COLO829 (cell line): ENCODE measurements around the gene ACOT7.
A peak's percentile ranks its signal among the peaks of the same experiment; 100 is the strongest.

ENCODE experiments used
- DNase-seq: peaks from one replicate; pipeline ENCODE4 v3.0.0; 2012; ENCODE audit warnings: low spot score

Gene ACOT7

DNA sequence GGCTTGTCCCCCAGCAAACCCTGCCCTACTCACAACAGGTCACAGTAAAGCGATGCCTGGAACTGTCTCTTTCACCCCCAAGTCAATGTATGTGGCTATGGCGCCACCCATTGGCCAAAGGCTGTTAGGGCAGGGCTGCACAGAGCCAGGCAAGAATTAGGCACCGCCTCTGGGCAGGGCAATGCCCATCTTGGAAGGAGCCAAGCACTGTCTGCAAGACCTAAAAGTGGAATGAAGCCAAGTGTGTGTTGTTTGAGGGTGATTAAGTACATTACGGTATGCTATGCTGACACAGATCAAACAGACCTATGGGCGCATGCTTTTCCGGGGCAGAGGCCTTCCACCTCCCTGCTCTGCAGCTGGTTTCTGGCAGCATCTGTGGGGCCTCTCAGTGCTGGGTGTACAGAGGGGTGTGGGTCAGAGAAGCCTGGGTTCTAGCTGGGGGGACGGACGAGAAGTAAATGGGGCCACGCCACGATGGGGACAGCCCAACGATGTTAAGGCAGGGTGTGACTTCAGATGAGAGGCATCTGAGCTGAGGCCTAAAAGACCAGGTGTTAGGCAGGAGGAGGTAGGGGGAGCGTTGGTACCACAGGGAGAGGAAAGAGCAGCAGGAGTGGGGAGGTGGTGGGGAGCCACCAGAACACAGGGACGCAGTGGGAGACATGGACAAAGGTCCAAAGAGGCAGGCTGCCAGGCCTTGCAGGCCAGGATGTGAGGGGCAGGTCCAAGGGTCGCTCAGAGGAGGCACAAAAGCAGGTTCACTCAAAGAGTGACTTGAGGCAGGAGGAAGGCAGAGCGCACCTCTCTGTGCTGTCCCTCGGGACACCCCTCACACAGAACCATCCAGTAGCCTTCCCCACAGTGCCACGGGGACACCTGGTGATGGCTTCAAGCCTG lies 49.8 kb downstream of the ACOT7 start:
- peak; percentile 70 for DNase-seq

DNA sequence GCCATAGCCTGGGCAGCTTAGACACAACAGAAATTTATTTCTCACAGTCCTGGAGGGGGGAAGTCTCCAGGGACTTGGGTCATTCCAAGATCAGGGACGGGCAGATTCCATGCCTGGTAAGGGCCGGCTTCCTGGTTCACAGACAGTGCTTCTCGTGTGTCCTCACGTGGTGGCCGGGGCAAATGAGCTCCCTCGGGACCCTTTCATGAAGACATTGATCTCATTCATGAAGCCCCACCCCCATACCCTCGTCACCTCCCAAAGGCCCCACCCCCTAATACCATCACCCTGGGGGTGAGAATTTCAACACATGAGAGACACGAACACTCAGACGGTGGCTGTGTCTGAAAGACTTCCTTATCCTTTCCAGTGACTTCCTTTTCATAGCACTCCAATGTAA lies 51.5 kb downstream of the ACOT7 start:
- peak; percentile 84 for DNase-seq

DNA sequence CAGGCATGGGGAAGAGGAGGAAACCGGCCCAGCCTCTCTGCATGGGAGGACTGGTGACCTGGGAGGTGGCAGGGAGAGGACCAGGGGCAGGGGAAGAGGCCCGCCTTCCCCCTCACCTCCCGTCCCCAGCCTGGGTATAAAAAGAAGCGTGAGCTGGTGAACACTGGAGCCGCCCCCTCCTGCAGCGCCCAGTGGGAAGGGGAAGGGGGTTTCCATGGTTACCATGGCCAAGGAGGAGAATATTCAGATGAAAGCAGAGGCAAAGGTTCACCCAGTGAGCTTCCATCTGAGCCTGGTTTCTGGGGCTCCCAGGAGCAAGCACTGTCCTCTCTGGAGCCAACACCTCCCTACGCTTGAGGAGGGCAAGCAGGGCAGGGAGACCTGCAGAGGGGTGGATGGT lies 54.9 kb downstream of the ACOT7 start:
- no peak for DNase-seq

DNA sequence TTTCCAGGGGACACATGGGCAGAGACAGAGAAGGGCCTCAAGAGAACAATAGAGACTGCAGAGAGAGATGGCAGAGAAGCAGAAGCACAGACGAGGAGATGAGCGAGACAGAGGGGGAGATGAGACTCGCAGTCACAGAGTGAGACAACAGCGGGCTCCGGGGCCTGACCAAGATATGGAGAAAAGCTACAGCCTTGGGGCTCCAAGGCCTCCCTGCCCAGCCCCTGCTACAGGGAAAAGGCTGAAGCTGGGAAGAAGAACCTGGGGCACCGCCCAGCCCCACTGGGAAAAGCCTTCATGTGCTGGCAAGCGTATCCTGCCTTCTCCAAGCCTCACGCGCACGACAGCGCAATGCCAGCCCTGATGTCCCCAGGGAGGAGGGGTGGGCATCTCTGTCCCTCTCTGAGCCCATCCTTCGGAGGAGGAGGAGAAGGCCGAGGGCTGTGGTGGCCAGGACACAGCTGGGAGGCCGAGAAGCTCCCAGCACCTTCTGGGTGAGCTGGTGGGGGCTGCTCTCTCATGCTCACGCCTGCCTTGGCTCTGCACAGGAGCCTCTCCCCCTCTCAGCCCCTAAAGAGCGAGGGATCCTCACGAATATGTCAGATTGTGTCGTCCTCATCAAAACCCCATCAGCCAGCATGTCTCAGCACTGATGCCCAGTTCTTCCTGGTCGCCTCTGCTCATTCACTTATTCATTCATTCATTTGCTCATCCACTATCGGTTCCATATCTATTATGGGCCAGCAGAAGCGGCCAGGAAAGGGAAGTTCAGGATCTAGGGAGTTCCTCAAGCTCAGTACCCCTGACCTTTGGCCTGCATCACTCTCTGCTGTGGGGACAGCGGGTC lies 56.6 kb downstream of the ACOT7 start:
- no peak for DNase-seq

DNA sequence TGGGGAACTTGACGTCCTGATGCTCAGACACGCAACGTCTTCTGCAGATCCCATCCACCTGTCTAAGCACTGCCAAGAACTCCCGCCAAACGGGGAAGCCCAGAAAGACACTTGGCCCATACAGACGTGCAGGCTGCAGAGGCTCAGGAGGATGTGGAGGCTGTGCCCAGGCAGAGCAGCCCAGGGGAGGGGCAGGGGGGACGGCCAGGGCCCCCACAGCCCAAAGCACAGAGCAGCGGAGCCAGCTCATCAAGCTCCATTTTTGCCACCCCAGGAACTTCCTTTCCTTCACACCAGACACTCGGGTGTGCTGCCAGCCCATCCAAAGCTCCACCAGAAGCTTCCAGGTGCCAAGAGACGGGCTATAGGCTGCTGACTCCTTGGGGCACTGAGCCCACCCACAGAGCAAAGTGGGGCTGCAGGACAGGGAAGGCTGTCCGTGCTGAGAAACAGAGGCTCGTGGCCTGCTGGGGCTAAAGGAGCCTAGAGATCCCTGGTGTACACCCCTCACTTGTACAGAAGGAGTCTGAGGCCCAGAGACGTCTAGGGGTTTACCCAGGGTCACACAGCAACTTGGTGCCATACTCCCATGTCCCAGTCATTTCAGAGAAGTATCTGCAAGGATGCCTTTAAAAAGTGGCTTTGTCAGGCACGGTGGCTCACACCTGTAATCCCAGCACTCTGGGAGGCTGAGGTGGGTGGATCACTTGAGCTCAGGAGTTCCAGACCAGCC lies 59.1 kb downstream of the ACOT7 start:
- DNase-seq, result no peak

DNA sequence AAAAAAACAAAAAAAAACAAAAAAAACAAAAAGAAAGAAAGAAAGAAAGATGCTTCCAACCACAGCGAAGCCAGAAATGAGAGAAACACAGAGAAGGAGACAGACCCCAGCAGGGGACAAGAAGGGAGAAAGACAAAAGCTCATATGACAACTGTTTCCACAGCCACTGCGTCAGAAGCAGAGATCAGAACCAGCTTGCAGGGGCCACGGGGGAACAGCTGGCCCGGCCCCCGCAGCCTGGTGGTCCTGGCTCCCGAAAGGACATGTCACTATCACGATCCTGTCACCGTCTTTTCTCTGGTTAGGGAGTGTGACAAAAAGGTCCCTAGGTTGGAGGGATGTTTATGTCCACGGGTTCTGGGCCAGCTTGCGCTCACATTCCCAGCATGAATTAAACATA lies 60.7 kb downstream of the ACOT7 start:
- DNase-seq, result no peak

DNA sequence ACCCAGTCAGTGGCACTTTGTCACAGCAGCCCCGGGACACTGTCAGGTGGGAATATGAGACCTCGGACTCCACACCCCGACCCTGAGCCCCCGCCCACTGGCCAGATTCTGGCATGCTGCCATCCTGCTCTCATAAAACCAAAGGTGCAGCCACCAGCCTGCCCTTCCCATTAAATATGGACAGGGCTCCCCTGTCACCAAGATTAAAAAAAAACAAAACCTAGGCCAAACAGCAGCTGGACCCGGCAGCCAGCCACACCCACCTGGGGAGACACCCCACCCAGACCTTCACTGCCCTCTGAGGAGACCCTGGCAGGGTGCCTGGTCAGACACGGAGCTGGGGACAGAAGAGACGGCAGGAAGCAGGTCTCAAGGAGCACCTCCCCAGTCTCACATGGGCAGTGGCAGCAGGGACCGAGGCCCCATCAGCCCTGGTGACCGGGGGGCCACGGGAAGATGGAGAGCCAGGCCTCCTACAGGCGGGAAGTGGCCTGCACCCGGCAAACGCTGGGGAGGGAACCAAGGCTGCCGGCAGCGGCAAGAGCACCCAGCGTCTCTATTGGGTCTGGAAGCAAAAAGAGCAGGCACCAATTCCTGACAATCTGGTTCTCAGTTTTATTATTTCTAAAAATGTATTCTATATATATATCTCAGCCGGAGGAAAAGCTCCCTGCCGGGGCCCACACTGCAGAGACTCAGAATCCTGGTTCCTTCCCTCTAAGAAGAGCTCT lies 61.9 kb downstream of the ACOT7 start:
- no peak for DNase-seq

DNA sequence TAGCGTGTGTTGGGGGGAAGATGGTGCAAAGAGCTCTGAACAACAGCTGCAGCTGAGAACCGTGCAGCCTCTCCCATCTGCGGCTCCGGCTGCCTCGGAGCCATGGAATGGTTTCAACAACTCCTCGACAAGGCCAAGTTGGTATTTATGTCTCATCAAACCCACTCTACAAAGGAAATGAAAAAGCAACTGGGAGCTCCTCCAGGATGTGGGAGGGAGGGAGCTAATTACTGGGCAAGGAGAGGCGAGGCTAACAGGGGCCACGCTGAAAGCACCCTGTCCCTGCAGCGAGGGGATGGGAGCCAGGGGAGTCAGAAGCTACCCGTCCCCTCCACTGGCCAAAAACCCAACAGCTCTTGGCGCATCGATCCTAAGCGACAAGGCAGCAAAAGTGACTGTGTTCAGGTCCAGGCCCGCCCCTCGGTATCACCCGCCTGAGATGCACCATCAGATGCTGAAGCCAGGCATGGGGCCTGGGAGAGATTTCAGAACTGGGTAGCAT lies 63.1 kb downstream of the ACOT7 start:
- no peak for DNase-seq

DNA sequence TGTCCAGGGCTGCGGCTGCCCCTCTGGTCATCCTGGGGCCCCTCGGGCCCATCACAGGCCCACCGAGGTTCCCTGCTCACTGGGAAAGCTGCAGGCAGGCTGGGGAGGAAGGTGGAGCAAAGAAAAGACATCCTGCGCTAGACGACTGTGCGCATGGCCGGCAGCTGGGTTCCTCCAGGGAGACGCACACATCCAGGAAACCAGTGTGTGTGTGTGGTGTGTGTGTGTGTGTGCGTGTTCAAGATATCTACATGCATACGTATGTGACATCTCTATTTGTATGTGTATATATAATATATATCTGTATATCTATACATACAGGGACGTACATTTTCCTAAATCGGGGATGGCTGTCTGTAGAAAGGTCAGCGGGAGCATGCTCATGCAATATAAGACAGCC lies 63.7 kb downstream of the ACOT7 start:
- no peak for DNase-seq

DNA sequence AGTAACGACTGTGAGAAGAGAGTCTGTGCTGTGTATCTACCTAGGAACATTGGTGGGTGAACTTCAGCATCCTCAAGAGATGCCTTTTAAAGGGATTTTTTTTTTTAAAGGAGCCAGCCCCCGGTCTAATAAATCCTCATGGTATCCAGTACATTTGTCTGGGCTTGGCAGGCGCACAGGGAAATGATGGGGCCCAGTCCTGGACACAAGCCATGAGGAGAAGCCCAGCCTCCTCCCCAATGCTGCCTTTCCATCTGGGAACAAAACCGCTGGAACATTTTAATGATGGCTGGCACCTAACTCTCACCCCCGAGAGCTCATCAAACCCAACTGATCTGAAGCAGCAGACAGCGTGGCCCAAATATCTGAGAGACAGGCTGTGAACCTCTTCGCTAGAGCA lies 64.2 kb downstream of the ACOT7 start:
- DNase-seq, result no peak

DNA sequence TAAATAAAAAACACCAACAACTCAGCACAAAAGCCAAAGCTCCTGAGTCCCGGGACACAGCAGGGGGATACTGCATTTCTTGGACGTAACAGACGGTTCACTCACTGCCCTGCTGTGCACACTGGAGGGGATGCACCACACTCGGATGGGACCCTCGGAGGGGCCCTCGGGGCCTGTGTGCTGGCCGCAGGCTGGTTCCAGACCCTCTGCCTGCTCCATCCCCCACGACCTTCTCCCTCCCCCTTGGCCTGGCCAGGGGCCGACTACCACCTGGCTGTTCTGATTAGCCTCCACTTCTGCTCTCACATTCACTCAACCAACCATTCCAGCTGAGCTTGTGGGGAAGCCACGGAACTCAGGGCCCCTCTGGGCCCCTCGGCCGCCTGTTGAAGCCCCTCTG lies 64.9 kb downstream of the ACOT7 start:
- DNase-seq, result no peak

DNA sequence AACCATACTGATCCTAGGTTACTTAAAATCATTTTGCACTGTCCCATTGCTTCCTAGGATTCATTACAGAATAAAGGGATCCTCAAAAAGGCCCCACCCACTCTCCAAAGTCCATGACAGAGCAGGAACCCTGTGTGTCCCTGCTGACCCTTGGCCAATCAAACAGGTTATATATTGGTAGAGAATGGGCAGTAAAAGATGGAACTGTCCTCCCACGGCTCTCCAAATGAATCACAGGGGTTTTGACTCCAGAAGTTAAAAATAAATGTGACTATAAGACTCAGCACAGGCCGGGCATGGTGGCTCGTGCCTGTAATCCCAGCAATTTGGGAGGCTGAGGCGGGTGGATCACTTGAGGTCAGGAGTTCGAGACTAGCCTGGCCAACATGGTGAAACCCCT lies 65.5 kb downstream of the ACOT7 start:
- DNase-seq, result no peak

DNA sequence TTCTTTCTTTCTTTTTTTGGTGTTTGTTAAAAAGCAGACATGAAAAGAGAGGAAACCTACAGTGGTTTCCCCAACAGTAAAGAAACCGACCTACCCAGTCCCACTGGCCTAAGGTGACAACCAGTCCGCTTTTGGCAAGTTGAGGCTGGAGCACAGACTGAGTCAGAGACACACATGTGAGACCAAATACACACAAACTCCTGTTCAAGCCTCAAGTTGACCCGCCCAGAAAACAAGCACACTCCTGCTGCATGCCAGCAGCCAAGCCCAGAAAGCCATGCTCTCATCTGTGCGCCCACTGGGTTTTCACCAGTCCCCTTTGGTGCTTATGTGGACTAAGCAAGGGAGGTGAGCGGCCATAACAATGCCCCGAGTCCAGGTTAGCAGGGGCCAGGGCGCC lies 68.1 kb downstream of the ACOT7 start:
- no peak for DNase-seq

DNA sequence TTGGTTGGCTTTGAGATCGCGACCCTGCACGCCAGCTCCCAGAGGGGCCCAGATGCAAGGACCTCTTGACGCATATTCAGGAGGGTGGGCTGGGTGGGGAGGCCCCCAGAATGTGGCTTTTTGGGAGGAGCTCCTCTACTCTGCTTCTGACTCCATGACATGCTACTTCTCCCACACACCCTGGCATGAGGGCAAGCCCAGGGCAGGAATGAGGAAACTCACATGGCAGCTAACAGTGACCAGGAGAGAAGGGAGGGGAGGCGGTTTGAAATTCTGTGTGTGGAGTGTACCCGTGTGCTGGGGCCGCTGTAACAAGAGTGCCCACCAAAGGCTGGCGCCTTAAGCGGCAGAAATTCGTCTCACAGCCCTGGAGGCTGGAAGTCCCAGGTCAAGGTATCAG lies 71.4 kb downstream of the ACOT7 start:
- no peak for DNase-seq

DNA sequence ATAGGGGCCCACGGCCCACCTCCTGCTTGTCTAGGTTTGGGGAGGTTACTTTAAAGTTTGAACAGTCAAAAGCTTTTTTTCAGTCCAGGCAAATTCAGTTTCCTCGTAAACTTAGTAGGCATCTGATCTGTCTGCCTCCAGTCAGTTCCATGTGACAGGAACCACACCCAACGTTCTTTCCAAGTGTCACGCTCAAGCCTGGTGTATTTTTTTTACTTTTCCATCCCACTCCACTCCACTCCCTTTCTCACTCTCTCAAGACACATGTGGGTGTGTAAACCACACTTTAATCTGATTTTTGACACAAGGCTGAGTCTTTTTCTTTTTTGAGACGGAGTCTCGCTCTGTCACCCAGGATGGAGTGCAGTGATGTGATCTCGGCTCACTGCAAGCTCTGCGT lies 72.4 kb downstream of the ACOT7 start:
- no peak for DNase-seq

DNA sequence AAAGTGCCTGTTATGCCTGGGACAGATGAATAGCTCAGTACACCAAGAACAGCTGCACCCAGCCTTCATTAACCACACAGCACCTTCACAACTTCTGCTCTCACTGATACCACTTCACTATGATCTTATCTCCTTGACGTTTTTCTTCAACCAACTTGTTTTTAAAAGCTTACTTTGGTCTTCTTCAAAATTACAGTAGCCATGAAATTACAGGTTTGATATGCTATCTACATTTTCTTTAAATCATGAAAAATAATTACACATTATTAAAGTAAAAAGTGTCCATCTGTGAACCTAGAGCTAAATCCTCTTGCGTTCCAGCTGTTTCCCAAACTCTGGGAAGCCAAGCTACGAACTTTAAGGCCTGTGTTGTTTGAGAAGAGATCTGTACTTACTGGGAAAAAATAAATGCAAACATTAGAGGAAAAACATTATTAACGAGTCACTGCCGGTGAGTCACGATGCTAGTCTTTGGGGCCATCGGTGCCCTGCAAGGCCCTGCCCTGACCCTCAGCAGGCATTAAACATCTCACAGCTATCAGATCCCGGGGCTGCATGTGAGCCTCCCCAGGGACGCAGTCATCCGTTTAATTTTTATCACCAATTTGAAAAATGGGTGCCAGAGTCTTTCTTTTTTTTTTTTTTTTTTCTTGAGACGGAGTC lies 76.3 kb downstream of the ACOT7 start:
- DNase-seq, result peak; percentile 7

DNA sequence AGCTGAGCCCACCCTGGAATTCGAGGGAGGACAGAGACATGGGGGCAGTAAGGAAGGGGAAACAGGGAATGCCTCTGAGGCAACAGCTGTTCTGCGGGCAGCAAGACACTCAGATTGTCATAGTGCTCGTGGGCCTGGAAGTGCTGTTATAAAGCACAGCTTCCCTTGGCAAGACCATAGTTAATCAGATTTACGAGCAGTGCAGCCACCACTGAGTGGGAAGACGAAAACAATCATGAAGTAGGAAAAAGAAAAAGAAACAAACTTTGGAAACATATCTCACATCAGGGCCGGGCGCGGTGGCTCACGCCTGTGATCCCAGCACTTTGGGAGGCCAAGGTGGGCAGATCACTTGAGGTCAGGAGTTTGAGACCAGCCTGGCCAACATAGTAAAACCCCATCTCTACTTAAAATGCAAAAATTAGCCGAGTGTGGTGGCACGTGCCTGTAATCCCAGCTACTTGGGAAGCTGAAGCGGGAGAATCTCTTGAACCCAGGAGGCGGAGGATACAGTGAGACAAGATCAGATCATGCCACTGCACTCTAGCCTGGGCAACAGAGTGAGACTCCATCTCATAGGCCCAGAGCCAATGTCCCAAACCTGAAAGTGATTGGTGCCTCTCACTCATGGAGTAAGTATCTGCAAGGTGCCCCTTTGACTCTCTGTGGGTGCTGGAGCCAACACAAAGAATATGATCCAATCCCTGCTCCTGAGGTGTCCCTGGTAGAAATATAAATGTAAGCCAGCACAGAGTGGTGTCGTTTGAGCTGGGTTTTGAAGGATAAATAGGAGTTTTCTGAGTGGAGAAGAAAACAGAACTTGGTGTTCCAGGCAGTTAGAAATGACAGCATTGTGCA lies 77.1 kb downstream of the ACOT7 start:
- DNase-seq, result no peak

DNA sequence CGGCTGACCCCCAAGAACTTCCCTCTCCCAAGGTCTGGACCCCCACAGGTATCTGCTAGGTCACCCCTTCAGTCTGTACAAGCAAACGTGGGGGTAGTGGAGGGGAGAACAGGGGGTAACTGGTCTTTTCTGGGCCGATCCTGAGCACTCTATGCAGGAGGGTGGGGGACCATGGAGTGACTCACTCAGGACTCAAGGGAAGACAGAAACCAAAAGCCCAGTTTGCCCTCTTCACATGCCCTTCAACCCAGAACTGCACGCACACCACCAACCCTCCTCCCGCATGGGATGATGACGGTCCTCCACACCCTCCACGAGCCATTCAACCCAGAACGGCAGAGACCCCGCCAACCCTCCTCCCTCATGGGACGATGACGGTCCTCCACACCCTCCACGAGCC lies 79.1 kb downstream of the ACOT7 start:
- no peak for DNase-seq

DNA sequence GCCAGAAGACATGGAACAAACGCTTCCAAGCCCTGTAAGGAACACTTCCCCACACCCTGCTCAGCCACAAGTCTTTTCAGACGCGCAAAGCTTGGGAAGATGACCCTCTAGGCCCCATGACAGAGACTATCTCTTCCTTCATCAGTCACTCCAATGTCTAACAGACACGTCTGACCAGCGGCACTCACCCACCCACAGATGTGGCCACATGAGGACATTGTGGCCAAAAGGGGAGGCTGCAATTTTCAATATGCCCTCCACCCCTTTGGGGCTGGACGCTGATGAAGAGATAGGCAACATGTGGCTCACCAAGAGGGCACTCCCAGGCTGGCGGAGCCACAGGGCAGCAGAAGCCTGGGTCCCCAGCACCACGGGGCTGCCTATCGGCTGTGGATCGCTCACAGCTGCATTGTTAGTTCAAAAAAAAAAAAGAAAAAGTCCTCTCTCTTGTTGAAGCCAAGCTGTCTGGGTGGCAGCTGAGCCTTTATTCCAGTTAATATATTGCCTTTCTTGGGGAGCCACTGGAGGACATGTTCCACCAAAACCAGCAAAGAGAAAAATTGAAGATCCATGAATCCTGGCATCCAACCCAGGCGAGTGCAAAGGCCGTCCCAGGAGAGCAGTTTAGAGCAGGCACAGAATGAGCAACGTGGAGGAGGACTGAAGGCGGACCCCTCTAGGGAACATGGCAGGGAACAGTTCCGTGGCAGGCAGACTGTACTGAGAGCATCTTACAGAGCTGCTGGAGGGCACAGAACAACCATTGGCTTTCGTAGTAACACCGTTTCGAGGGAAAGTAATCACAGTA lies 80.0 kb downstream of the ACOT7 start:
- no peak for DNase-seq
